D721Med (cell line): Measurements from ENCODE around the gene EFCAB13.

ENCODE experiments used
- DNase-seq: peaks from one replicate; pipeline ENCODE4 v3.0.0; 2011; ENCODE audit warnings: low spot score; ENCODE audit not compliant: insufficient read length
- FAIRE-seq: peaks from 2 replicates; lab custom pipeline; 2011; peaks lifted over from hg19 to GRCh38; lab: Jason Lieb, UNC
- TF ChIP-seq, protein P1 (sequence below): IDR thresholded peaks from 2 replicates; pipeline ENCODE4 v1.5.1; 2012; ENCODE audit warnings: mild to moderate bottlenecking, control low read depth; ENCODE audit not compliant: insufficient read depth; ENCODE audit errors: missing control alignments

The EFCAB13 gene

DNA sequence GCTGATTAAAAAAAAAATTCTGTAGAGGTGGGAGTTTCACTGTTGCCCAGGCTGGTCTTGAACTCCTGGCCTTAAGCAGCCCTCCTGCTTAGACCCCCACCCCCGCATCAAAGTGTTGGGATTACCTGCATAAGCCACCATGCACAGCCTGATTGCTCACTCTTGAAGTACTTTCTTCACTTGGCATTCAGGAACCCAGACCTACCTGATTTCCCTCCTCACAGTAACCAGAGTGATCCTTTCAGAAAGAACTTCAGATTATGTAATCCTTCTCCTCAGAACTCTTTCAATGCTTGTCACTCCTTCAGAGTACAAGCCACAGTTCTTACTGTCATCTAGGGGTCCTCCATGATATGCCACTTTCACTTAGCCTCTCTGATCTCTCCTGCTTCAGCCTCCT, 1.4 kb downstream of the EFCAB13 start:
- DNase-seq (no peak), FAIRE-seq (no peak)
- TF ChIP-seq, protein P1, sequence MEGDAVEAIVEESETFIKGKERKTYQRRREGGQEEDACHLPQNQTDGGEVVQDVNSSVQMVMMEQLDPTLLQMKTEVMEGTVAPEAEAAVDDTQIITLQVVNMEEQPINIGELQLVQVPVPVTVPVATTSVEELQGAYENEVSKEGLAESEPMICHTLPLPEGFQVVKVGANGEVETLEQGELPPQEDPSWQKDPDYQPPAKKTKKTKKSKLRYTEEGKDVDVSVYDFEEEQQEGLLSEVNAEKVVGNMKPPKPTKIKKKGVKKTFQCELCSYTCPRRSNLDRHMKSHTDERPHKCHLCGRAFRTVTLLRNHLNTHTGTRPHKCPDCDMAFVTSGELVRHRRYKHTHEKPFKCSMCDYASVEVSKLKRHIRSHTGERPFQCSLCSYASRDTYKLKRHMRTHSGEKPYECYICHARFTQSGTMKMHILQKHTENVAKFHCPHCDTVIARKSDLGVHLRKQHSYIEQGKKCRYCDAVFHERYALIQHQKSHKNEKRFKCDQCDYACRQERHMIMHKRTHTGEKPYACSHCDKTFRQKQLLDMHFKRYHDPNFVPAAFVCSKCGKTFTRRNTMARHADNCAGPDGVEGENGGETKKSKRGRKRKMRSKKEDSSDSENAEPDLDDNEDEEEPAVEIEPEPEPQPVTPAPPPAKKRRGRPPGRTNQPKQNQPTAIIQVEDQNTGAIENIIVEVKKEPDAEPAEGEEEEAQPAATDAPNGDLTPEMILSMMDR: no peak

DNA sequence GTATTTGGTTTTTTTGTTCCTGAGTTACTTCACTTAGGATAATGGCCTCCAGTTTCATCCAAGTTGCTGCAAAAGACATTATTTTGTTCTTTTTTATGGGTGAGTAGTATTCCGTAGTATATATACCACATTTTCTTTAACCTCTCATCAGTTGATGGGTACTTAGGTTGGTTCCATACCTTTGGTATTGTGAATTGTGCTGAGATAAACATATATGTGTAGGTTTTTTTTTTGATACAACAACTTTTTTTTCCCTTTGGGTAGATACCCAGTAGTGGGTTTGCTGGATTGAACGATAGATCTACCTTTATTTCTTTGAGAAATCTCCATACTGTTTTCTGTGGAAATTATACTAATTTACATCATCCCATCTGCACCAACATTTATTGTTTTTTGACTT, 6.8 kb downstream of the EFCAB13 start:
- FAIRE-seq (no peak), DNase-seq (no peak)

DNA sequence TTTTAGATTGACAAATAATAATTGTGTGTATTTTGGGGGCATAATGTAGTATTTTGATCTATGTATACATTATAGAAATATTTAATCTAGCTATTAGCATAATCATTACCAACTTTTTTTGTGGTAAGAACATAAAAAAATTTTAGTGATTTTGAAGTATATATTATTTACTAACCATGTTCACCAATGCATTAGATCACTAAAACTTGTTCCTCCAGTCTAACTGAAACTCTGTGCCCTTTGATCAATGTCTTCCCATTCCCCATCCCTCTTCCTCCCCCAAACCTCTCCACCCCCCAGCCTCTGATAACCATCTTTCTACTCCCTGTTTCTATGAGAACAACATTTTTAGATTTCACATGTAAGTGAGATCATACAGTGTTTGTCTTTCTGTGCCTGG, 8.5 kb downstream of the EFCAB13 start:
- TF ChIP-seq, protein P1: no peak
- FAIRE-seq (no peak), DNase-seq (no peak)

More for the DNA sequence above, 6.8 kb downstream of the EFCAB13 start:
- TF ChIP-seq, protein P1: no peak

DNA sequence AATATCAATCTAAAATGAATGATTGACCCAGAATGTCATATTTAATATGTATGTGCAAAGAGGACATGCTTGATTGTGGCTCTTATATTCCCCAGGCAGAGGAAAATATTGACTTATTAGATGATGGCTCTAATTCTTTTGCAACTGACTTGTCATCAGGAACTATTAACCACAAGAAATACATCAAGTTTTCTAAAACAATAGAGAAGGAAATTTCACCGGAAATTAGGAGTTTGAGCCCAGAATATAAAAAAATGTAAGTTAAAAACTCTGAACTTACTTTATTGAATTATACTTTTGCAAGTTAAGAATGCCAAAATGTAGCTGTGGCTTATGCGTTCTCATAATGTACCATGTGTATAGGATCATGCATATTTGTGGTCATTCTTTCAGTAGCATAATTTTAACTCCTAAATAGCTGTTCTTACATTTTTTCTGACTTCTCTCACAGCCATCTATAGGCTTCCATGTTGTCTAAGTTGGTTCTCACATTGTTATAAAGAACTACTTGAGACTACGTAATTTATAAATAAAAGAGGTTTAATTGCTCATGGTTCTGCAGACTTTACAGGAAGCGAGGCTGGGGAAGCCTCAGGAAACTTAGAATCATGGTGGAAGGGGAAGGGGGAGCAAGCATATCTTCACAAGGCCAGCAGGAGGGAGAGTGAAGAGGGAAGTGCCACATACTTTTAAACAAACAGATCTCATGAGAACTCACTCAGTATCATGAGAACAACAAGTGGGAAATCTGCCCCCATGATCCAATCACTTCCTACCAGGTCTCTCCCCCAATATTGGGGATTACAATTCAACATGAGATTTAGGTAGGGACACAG, 11.6 kb downstream of the EFCAB13 start:
- no peak for DNase-seq
- TF ChIP-seq, protein P1: no peak
- FAIRE-seq: no peak

DNA sequence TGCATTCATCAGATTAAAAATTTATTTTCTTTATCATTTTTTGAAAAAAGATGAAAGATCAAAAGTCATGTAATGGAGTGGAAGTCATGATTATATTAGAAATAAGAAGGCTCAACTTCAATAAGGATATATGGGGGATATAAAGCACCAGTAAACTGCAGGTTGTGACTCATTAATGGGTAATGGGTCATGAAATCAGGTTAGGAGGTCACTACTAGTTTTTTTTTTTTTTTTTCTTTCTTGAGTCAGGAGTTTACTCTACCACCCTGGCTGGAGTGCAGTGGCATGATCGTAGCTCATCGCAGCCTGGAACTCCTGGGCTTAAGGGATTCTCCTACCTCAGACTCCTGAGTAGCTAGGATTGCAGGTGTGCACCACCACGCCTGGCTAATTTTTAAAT, 14.3 kb downstream of the EFCAB13 start:
- FAIRE-seq: no peak
- no peak for DNase-seq
- TF ChIP-seq, protein P1: no peak

DNA sequence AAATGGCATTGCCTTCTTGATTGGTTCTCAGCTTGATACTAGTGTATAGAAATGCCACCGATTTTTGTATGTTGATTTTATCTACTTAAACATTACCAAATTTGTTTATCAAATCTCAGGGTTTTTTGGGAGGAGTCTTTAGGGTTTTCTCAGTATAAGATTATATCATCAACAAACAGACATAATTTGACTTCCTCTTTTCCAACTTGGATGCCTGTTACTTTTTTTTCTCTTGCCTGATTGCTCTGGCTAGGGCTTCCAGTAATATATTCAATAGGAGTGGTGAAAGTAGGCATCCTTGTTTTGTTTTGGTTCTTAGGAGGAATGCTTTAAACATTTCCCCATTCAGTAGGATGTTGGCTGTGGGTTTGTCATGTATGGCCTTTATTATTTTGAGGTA, 29.1 kb downstream of the EFCAB13 start:
- no peak for DNase-seq
- TF ChIP-seq, protein P1: no peak

DNA sequence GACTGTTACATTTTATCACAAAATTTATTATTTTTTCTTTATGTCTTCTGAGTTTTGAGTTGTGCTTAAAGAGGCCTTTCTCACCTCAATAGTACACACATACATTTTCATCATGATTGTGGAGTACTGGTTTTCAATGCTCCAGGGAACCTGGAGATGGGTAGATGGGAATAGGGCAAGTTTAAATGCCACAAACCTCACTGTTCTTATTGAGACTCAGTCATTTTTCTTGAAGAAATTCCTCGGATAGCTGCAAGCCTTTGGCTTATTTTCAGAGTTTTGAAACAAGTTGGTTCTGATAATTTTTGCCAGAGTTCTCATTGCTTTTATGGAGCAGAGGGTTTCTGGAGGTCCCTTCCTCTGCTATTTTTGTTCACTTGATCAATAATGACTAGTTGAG, 34.9 kb downstream of the EFCAB13 start:
- TF ChIP-seq, protein P1: no peak
- FAIRE-seq (no peak), DNase-seq (no peak)

More for the DNA sequence above, 29.1 kb downstream of the EFCAB13 start:
- no peak for FAIRE-seq
